ENCODE data around the gene ZNF292.
"Not testable (repeated sequence)": the region's sequence is repeated elsewhere in the genome, so short reads cannot be mapped to it uniquely, and the experiment has no call there.

Gene ZNF292

GRCh38 chr6:87222676-87223075, 67.3 kb downstream of the ZNF292 start:
- DNase-seq: no peak

DNA sequence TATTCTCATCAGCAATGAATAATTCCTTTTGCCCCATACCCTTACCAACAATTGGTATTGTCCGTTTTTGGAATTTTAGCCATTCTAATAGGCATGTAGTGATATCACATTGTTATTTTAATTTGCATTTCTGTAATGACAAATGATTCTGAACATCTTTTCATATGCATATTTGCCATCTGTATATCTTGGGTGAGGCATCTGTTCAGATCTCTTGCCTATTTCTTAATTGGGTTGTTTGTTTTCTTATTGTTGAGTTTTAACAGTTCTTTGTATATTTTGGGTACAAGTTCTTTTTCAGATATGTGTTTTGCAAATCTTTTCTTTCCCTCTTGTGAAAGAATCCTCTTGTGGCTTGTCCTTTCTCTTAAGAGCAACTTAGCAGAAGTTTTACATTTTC, 69.6 kb downstream of the ZNF292 start:
- no peak for DNase-seq

DNA sequence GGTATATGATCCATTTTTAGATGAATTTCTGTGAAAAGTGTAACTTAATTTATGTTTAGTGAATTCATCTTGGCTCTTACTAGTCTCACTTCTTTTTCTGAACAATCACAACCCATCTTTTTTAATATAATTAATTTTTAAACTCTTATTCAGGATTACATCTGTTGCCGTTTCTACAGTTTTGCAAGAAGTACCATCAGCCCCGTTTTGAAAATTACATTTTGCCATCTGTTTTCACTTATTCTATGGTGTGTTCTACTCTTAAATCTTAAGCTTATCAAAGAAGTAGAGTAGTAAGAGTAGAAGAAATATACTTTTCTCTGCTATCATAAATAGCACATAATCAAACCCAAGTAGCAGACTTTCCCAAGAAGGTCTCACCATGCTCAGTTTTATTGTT, 70.1 kb downstream of the ZNF292 start:
- no peak for DNase-seq

DNA sequence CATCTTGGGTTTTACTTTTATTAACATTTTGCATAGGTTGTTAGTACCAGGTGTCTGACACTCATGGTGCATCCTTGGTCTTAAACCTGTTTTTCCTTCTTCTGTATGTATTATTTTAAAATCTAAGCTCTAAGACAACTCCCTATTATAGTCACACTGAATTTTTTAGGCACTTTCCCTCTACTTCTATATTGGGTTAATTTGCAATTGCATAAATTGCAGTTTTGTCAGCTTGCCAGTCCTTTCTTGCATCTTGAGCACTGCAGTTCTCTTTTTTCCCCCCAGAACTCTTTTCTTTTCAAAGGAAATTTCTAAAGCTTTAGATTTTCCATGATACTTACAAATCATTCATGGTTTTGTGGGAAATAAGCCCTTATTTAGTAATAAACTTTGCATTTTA, 70.6 kb downstream of the ZNF292 start:
- DNase-seq: no peak

GRCh38 chr6:87230801-87231200, 75.4 kb downstream of the ZNF292 start:
- no peak for DNase-seq

DNA sequence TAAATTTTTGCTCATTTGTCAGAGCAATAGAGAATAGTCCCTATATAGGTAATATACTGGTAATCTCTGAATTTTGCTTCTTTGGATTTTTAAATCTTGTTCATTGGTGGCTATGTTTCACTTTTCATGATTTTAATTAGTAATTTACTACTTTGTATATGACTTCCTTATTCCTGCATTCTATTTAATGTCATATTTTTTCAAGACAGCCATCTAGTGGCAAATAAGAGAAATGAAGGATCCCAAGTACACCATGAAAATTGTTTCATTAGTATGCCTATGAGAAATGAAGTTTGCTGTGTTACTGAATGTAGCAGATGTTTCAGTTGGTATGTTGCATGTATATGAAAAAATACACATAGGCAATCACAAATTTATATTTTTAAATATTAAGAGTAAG, 82.4 kb downstream of the ZNF292 start:
- no peak for DNase-seq

DNA sequence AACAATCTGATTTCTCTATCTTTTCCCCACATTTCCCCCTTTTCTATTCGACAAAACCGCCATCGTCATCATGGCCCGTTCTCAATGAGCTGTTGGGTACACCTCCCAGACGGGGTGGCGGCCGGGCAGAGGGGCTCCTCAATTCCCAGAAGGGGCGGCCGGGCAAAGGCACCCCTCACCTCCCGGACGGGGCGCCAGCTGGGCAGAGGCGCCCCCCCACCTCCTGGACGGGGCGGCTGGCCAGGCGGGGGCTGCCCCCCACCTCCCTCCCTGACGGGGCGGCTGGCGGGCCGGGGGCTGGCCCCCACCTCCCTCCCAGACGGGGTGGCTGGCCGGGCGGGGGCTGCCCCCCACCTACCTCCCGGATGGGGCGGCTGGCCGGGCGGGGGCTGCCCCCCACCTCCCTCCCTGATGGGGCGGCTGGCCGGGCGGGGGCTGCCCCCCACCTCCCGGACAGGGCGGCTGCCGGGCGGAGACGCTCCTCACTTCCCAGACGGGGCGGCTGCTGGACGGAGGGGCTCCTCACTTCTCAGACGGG, 83.8 kb downstream of the ZNF292 start:
- not testable (repeated sequence) for DNase-seq

GRCh38 chr6:87241304-87241703, 85.9 kb downstream of the ZNF292 start:
- DNase-seq: no peak

- no peak for DNase-seq
Measured at GRCh38 chr6:87242311-87242710, 86.9 kb downstream of the ZNF292 start.

GRCh38 chr6:87243812-87244211, 88.4 kb downstream of the ZNF292 start:
- DNase-seq: no peak

- no peak for DNase-seq
Measured at GRCh38 chr6:87244380-87244779, 89.0 kb downstream of the ZNF292 start.

- DNase-seq: no peak
Measured at GRCh38 chr6:87250019-87250418, 94.7 kb downstream of the ZNF292 start.

DNA sequence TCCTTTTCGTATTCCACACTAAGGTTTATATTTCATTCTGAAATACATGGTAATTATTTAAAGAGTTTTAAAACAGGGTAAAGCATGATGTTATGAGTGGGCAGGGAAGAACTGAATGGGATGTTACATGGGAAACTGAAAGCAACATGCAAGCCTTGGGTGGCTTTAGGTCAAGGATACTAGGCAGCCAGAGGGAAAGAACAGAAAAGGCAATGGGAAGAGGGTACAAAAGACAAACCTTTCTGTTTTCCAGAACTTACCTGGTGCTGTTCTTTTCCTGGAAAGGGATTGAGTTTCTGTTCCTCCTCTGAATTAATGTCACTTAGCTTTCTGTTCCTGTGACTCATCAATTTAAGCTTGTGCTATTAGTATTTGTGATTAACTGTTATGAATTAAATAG, 95.9 kb downstream of the ZNF292 start:
- no peak for DNase-seq

DNA sequence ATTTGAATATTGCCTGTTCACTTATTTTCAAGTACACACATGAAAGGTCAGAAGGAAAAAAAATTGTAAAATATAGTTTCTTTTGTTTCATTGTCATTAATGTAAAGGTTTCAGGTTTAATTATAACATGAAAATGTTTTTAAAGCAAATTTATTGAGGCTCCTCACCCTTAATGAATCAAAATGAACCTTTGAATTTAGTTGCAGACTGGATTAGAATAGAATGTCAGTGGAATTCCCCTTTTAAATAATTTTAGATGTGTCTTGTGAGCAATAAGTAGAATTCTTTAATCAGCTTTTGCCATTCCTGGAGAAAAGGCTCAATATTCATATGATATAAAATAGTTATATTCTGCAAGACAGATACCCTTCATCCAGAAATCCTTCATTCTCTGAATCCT, 96.4 kb downstream of the ZNF292 start:
- DNase-seq: no peak

DNA sequence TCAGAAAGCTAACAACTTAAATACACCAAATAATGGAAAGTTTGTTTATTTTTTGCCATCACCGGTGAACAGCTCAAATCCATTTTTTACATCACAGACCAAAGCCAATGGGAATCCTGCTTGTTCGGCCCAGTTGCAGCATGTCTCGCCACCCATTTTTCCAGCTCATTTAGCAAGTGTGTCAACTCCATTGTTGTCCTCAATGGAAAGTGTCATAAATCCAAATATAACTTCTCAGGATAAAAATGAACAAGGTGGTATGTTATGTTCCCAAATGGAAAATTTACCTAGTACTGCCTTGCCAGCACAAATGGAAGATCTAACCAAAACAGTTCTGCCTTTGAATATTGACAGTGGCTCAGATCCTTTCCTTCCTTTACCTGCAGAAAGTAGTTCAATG, 101.7 kb downstream of the ZNF292 start:
- no peak for DNase-seq

DNA sequence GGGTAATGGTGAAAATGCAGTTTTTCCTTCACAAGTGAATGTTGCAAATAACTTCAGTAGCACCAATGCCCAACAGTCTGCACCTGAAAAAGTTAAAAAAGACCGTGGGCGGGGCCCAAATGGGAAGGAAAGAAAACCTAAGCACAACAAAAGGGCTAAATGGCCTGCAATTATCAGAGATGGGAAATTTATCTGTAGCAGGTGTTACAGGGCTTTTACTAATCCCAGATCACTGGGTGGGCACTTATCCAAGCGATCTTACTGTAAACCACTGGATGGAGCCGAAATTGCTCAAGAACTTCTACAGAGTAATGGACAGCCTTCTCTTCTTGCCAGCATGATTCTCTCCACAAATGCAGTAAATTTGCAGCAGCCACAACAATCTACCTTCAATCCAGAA, 102.2 kb downstream of the ZNF292 start:
- DNase-seq: no peak

DNA sequence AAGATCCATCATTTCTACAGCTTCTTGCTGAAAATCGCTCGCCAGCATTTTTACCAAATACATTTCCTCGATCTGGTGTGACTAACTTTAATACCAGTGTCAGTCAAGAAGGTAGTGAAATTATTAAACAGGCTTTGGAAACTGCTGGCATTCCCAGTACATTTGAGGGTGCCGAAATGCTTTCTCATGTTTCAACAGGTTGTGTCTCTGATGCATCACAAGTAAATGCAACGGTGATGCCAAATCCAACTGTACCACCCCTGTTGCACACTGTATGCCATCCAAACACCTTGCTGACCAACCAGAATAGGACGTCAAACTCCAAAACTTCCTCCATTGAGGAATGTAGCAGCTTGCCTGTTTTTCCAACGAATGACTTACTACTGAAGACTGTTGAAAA, 102.6 kb downstream of the ZNF292 start:
- DNase-seq: no peak

DNA sequence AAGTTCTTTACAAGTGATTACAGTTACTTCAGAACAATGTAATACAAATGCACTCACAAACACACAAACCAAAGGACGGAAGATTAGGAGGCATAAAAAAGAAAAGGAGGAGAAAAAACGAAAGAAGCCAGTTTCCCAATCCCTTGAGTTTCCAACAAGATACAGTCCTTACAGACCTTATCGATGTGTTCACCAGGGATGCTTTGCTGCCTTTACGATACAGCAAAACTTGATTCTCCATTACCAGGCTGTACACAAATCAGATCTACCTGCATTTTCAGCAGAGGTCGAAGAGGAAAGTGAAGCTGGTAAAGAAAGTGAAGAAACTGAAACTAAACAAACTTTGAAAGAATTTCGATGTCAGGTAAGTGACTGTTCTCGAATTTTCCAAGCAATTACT, 104.4 kb downstream of the ZNF292 start:
- no peak for DNase-seq

GRCh38 chr6:87261534-87261933, 106.2 kb downstream of the ZNF292 start:
- DNase-seq: no peak

- DNase-seq: no peak
Measured at GRCh38 chr6:87264481-87264880, 109.1 kb downstream of the ZNF292 start.

DNA sequence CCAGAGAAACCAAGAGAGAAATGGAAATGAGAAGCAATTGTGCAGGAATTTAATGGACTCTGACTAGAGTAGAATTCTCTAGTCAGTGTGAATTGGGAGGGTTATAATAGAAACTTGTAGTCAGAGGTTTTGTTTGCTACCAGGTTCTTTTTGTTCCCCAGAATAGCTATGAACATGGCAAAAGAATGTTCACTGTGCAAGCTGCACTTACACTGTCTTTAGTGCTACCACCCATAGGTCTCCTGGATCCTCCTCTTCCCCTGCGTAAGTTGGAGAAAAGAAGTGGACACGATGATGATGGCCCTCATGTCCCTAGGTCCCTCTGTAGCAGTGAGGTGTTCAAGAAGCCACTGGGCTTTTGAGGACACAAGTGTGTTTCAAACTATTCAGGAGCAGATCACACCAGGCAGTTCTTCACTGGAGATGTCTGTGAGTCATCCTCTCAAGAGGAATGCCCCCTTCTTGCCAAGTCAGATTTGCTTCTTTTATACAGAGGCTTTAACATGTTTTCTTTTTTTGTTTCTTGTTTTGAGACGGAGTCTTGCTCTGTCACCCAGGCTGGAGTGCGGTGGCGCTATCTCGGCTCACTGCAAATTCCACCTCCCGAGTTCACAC, 119.4 kb downstream of the ZNF292 start:
- no peak for DNase-seq

DNA sequence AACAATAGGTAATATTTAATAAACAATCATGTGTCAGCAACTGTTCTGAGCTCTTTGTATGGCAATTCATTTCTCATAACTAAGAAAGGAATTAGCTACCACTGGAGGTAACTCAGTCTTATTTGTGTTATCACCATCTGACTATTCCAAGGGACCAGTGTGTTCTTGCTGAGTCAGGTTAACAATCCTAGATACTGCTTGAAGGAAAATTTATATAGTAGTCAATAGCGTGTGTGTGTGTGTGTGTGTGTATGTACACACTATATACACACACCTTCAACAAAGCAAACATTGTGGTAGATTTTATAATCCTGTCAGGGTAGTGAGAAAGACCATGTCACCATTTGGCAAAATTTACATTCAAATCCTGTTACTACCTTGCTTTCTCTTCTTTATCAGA, 121.3 kb downstream of the ZNF292 start:
- no peak for DNase-seq

DNA sequence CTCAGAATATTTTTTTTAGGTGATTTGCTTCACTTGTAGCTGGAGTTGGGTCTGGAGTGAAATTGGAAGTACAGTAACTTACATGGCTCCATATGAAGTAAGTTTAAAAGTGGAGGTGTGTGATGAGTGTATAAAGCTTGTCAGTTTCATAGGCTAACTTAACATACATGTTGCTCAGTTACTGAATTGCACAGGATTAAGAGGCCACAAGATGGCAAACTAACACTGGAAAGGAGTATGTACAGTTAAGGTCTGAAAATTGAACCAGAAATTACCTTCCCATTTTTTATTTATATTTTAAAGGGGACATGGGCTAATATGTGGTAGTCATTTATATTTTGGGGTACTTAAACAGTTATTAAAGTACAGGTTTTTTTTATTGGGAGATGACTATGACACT, 121.8 kb downstream of the ZNF292 start:
- DNase-seq: no peak

GRCh38 chr6:87279196-87279595, 123.8 kb downstream of the ZNF292 start:
- no peak for DNase-seq

DNA sequence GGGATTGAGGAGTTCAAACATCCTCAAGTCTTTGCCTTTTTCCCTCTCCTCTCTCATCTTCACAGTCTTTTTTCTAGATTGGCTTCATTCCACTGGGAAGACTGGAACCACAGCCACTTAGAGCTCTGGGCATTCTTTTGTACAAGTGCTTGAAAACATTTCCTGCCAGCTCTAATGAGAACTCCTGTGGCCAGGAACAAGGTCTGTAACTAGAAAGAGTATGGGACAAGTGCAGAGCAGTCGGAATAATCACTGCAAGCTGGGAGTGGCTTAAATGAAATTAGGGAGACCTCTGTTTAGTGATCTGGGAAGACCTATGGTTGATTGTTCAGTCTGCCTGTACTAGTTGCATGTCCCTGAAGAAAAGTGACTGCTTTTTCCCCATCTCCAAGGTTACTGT, 126.1 kb downstream of the ZNF292 start:
- no peak for DNase-seq

- DNase-seq: no peak
Measured at GRCh38 chr6:87282743-87283142, 127.4 kb downstream of the ZNF292 start.

All from NCI-H510A (cell line).